UCSD-AML1 (cell line): Measurements from ENCODE around the gene LENG9.

Experiments
- DNase-seq: peaks from one replicate; lab custom pipeline; 2025; ENCODE audit not compliant: unreplicated experiment; lab: John Stamatoyannopoulos, UW

The LENG9 gene

DNA sequence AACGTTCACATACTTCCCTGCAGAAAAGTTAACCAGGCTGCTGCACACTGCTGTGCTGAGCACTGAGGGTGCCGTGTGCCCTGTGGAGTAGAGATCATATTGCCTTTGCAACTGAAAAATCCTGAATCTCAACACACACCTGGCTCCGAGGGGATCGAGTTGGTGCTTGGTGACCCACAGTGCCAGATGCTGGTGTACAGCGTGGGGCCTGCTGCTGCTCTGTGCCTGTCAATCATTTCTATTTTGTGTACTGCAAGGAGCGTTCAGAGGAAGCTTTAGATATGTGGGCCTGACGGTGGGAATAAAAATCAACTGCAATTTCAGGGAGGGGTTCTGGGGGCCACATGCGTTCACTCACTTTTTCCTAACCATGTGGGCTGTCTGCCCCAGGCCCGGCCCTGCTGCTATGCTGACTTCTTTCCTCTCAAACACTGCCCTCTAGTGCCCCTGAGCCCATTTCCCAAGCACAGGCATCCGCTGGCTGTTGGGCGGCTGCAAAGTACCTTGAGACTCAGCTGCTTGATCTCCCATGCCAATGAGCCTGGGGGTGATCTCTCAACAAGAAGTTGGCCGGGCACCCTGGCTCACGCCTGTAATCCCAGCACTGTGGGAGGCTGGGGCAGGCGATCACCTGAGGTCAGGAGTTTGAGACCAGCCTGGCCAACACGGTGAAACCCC, 24.3 kb downstream of the LENG9 start:
- peak; percentile 45 for DNase-seq

DNA sequence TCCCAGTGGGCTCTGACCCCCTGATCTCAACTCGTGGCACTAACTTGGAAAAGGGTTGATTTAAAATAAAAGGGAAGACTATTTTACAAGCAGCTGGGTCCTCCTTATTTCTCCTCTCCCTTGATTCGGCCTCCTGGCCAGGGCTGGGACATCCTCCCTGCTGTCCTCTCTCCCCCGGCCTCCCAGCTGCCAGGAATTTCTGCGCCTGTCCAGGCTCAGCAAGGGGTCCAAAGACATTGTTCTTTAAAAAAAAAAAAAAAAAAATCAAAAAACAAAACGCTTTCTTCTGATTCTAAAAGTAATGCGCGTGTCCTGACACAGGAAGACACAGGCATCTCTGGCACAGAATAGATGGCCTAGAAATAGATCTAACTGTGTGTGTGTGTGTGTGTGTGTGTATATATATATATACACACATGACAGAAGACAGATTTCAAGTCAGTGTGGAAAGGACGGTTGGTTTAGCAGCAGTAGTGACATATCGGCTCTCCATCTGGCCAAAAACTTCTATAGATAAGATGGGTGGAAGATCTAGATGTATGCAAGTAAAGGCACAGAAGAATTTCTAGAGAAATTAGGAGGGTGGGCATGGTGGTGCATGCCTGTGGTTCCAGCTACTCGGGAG, 26.8 kb downstream of the LENG9 start:
- no peak for DNase-seq

DNA sequence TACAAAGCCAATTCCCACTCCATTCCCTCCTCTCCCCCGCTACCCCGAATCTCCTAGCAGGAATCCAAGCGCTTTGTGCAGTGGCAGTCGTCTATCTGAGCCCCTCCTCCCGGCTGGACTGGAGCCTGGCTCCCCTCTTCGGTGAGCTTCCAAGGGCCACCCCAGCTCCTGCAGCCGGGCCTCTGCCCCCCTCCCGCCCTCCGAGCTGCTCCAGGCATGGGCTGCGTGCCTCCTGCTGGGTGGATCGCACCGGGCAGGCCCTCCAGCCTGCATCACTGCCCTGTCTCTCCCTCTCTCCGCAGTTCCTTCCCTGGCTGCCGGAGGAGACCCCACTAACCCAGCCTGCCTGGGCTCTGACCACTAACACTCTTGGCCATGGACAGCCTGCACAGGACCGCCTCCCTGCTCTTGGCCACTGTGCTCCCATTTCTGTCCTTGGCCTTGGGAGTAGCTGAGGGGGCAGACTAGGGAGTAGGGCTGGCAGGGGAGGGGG, 27.5 kb downstream of the LENG9 start:
- no peak for DNase-seq

GRCh38 chr19:54435551-54436016, 28.0 kb downstream of the LENG9 start:
- no peak for DNase-seq

- DNase-seq = no peak
These were observed 28.7 kb downstream of the LENG9 start for GRCh38 chr19:54434873-54435214.

- no peak for DNase-seq
These were observed 29.3 kb downstream of the LENG9 start for GRCh38 chr19:54434112-54434872.

- no peak for DNase-seq
These were observed 29.9 kb downstream of the LENG9 start for GRCh38 chr19:54433697-54434096.

- DNase-seq = no peak
These were observed 31.3 kb downstream of the LENG9 start for GRCh38 chr19:54432144-54432738.

GRCh38 chr19:54431255-54431838, 32.2 kb downstream of the LENG9 start:
- no peak for DNase-seq

DNA sequence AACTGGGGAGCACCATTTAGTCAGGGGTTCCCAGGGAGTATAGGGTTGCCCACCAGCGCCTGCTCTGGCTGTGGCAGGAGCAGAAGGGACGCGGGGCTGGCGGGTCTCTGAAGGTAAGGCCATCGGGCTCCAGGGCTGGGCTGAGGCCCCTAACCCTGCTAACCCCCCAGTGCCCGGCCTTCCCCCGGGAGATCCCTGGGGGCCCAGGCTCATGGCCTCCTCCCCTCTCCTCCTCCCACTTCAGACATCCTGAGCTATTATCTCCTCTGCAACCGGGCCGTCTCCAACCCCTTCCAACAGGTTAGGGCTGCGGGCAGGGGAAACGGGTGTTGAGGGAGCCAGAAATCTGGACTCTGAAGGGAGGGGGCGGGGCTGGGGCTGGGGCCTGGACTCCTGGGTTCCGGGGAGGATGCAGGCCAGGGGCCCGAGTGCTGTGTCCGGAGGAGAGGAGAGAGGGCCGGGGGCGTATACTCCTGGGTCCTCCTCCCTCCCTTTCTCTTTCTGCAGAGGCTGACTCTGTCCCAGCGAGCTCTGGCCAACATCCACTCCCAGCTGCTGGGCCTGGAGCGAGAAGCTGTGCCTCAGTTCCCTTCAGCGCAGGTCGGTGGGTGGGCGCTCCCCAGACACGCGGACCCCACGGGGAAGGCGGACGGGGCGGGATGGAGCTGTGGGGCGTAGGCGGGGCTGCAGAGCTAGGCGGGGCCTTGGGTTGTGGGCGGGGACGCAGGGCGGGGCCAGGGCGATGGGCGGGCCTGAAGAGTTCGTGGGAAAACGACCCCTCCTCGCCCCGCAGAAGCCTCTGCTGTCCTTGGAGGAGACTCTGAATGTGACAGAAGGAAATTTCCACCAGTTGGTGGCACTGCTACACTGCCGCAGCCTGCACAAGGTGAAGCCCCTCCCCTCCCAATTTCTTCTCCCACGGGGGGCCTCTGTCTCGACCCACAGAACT, 33.0 kb downstream of the LENG9 start:
- peak; percentile 53 for DNase-seq

DNA sequence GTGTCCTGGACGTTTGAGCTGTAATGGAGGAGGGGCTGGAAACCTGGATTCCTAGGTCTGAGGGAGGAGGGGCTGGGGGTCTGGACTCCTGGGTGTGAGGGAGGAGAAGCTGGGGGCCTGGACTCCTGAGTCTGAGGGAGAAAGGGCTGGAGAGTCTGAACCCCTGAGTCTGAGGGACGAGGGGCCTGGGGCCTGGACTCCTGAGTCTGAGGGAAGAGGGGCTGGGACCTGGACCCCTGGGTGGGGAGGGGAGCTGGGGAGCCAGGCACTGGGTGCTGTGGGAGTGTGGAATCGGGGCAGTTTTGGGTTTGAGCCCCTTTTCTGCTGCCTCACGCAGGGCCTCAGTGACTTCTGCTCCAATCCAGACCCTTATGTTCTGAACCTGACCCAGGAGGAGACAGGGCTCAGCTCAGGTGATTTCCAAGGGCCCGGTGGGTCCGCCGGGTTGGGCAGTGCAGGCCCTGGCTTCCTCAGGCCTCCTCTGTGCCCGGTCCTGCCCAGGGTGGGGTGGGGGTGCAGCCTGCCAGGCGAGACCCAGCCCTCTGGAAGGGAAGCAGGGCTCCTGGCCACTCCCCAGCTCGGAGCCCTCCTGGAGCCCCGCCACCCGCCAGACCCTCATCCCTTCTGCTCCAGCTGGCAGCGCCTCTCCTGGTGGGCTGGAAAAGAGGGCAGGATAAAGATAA, 33.9 kb downstream of the LENG9 start:
- DNase-seq = no peak

DNA sequence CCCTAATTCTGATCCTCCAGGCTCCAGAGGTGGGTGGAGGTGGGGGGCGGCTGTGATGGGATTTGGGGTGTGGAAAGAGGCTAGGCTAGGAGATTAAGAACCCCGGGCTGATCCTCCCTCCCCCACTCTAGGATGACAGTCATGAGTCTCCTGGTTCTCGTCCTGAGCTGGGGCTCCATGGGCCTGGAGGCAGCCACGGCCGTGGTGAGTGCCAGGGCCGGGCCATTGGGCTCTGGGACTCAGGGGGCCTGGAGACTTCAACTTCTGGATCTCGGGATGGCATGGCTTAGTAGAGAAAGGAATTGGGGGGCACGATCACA, 34.4 kb downstream of the LENG9 start:
- no peak for DNase-seq

DNA sequence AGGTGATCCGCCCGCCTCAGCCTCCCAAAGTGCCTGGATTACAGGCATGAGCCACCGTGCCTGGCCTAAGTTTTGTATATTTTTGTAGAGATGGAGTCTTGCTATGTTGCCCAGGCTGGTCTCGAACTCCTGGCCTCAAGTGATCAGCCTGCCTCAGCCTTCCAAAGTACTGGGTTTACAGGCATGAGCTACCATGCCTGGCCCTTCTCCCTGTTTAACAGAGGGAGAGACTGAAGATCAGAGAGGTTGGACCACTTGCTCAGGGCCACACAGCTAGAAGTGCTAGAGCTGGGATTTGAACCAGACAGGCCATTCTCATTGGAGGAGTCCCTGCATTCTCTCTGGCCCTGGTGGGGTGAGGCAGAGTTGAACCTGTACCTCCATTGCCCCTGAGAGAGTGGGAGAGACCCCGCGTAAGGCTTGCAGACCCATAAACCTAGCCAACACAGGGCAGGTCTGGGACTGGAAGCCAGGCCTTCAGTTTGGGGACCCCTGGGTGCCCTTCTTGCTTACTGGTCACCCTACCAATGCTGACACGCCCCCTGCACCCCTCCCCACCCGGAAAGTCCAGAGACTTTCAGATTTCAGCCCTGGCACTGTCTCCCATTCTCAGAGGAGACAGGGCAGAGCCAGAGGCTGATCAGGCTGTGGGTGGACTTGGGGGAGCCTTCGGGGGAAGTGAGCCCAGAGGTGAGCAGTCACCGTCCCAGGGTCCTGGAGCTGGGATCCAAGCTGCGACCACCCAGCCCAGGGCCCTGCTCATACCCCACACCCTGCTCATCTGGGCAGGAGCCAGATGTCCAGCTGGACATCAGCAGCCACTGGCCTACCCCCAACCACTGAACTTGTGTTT, 35.0 kb downstream of the LENG9 start:
- no peak for DNase-seq

DNA sequence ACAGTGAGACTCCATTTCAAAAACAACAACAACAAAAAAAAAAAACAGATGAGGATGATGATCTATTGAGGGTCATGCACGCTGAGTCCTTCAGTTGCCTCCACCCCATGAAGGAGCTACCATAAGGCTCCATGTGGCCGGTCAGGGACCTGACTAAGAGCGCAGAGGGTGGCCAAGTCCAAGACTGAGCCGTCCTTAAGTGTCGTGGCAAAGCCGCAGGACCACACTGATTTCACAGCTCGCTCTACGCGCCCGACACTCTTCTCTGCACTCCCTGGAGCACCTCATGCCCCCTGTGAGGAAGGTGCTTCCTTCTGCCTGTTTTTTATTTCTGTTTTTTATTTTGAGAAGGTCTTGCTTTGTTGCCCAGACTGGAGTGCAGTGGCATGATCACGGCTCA, 36.0 kb downstream of the LENG9 start:
- no peak for DNase-seq

DNA sequence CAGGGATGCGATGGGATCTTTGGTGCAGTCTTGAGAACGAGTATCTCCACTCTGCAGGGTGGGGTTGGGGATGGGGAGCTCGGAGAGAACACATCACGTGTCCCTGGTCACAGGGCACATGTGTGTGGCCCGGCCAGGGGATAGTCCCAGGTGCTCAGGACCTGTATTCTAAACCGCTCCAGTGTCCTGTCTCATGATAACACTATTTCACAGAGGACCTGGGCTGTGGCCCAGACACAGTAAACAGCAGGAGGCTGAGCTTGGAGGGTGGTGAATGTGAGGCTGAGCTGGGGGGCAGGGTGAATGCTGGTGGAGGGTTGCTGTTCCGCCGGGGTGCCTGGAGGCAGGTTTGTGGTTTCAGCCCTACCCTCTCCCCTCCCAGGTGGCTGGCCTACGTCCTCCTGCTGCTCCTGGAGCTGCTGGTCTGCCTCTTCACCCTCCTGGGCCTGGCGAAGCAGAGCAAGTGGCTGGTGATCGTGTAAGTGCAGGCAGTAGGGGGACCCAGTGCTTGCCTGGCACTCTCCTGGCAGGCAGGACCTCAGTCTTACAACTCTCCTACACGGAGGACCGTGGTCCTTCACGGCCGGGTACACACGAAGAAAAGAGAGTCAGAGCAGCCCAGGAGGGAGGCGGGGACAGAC, 37.2 kb downstream of the LENG9 start:
- DNase-seq = no peak

DNA sequence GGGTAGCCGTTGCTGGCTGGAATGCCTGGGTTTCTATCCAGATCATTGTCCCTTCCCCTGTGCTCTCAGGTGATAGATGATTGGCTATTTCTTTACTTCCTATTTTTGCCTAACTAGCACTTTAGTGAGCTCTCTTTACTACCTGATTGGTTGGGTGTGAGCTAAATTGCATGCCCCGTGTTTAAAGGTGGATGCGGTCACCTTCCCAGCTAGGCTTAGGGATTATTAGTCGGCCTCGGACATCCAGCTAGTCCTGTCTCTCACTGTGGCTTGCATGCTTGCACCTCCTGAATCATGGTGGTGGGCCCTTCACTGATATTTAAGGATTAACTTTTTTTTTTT, 38.2 kb downstream of the LENG9 start:
- DNase-seq = no peak

DNA sequence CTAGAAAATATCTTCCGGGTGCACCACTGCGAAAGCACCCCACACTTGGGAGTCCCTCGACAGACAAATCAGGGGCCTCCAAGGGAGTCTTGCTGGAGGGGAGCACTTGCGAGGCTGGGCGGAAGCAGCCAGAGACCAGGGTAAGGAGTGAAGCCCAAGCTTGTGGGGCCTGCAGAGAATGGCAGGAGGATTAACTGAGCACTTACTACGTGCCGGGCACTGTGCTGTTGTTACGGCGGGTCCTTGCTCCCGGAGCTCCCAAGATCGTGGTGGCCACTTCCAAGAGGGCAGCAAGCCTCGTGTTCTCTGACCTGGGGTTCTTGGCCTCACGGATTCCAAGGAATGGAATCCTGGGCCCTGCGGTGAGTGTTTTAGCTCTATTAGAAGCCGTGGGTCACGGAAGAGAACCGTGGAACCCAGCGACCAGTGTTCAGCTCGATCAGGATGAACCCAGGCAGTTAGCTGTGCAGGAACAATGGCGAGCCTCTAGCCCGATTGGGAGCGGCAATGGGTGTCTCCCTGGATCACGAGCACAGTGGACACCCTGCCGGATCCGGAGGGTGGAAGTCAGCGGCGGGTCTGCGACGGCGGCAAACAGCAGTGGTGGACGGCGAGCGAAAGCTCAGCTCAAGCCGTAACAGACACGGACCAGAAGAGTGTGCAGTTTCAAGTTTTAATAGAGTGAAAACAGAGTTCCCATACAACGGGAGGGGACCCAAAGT, 38.8 kb downstream of the LENG9 start:
- no peak for DNase-seq

DNA sequence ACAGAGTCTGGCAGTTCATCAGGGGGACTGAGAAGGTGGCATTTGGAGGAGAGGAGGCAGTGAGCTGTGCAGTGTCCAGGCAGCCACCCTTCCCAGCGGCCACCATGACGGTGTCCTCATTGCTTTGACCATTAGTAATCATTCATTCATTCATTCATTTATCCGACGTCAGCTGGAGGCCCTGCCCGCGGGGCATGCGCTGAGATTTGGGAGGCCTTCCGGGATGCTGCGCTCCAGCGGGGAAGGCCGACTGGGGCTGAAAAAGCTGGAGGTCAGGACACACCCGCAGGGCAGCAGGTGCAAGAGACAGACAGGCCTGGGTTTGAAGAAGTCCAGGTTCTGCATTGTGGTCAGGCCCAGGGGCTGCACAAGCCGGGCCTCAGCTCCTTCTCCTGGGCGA, 39.4 kb downstream of the LENG9 start:
- no peak for DNase-seq
